DND-41 (cell line): Measurements from ENCODE around the gene KCNG4.
"Not testable (repeated sequence)": the region's sequence is repeated elsewhere in the genome, so short reads cannot be mapped to it uniquely, and the experiment has no call there.

Experiments used
- ATAC-seq: fragments of 200-7000 bp; cut with Tn5 transposase; 3 replicates; pipeline ENCODE4 v1.9.1; 2021; ENCODE audit warnings: low read depth; ENCODE audit not compliant: insufficient read depth
- DNase-seq: peaks from one replicate; pipeline ENCODE4 v3.0.0-alpha.2; 2020
- H2AFZ ChIP-seq: 2 replicates; pipeline ENCODE4 v1.6.0; 2012; ENCODE audit warnings: low read depth, low read length
- H3K27ac ChIP-seq: 2 replicates; pipeline ENCODE4 v1.5.1; 2012; ENCODE audit warnings: low read length, inconsistent platforms
- H3K27me3 ChIP-seq: fragments of 200-600 bp; sonication (generic); 2 replicates; pipeline ENCODE4 v1.6.0; 2012; ENCODE audit warnings: low read length, mild to moderate bottlenecking, inconsistent platforms; ENCODE audit not compliant: insufficient read depth, poor library complexity
- H3K36me3 ChIP-seq: 2 replicates; pipeline ENCODE4 v1.5.1; 2012; ENCODE audit warnings: low read length, inconsistent platforms; ENCODE audit not compliant: insufficient read depth
- H3K4me1 ChIP-seq: 2 replicates; pipeline ENCODE4 v1.5.1; 2012; ENCODE audit warnings: mild to moderate bottlenecking, low read length; ENCODE audit not compliant: insufficient read depth
- H3K4me2 ChIP-seq: 2 replicates; pipeline ENCODE4 v1.6.0; 2012; ENCODE audit warnings: mild to moderate bottlenecking, moderate library complexity, low read length, inconsistent platforms; ENCODE audit not compliant: insufficient read depth
- H3K4me3 ChIP-seq, 2 experiments: fragments of 200-600 bp in 1 of 2; shearing (Covaris generic) in 1 of 2; 2 replicates each; pipeline ENCODE4 v1.5.1; 2012 to 2016; ENCODE audit warnings: inconsistent platforms in 2 of 2, low read length in 2 of 2, mild to moderate bottlenecking in 2 of 2, low read depth in 1 of 2, moderate library complexity in 1 of 2
- H3K79me2 ChIP-seq: 2 replicates; pipeline ENCODE4 v1.6.0; 2012; ENCODE audit warnings: low read length, inconsistent platforms; ENCODE audit not compliant: insufficient read depth
- H3K9ac ChIP-seq: 2 replicates; pipeline ENCODE4 v1.6.0; 2012; ENCODE audit warnings: low read depth, mild to moderate bottlenecking, inconsistent platforms, low read length, moderate library complexity
- H3K9me3 ChIP-seq: 2 replicates; pipeline ENCODE4 v1.5.1; 2012; ENCODE audit warnings: low read length, moderate library complexity, mild to moderate bottlenecking, inconsistent platforms; ENCODE audit not compliant: insufficient read depth, severe bottlenecking
- H4K20me1 ChIP-seq: 2 replicates; pipeline ENCODE4 v1.6.0; 2012; ENCODE audit warnings: low read length; ENCODE audit not compliant: insufficient read depth
- EZH2 ChIP-seq: IDR thresholded peaks from 3 replicates; pipeline ENCODE4 v1.6.1; 2012; ENCODE audit warnings: borderline replicate concordance, low read depth, mild to moderate bottlenecking, moderate library complexity, low read length, inconsistent platforms; ENCODE audit not compliant: severe bottlenecking
- TF ChIP-seq, protein P1 (sequence below): IDR thresholded peaks from 2 replicates; pipeline ENCODE4 v1.5.1; 2012; ENCODE audit warnings: borderline replicate concordance, low read length, moderate library complexity, mild to moderate bottlenecking; ENCODE audit not compliant: poor library complexity, severe bottlenecking; ENCODE audit errors: extremely low read depth

The KCNG4 gene

GRCh38 chr16:84205976-84206691 lies 33.7 kb downstream of the KCNG4 start:
- no peak overlapping the region for H3K9ac ChIP-seq
- H3K27me3 ChIP-seq: no peaks in the 10 kb centered on the region
- no peaks in the 10 kb centered on the region for H3K79me2 ChIP-seq
- no peak for TF ChIP-seq EZH2
- TF ChIP-seq, protein P1, sequence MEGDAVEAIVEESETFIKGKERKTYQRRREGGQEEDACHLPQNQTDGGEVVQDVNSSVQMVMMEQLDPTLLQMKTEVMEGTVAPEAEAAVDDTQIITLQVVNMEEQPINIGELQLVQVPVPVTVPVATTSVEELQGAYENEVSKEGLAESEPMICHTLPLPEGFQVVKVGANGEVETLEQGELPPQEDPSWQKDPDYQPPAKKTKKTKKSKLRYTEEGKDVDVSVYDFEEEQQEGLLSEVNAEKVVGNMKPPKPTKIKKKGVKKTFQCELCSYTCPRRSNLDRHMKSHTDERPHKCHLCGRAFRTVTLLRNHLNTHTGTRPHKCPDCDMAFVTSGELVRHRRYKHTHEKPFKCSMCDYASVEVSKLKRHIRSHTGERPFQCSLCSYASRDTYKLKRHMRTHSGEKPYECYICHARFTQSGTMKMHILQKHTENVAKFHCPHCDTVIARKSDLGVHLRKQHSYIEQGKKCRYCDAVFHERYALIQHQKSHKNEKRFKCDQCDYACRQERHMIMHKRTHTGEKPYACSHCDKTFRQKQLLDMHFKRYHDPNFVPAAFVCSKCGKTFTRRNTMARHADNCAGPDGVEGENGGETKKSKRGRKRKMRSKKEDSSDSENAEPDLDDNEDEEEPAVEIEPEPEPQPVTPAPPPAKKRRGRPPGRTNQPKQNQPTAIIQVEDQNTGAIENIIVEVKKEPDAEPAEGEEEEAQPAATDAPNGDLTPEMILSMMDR: no peak
- H3K4me3 ChIP-seq: no peak overlapping the region
- DNase-seq: no peak
- H3K4me1 ChIP-seq: no peaks in the 10 kb centered on the region
- peaks cover 2% of the 10 kb centered on the region; the same call in 1 of the 2 replicates for H4K20me1 ChIP-seq
- no peak overlapping the region for H2AFZ ChIP-seq
- no peaks in the 10 kb centered on the region for H3K36me3 ChIP-seq
- ATAC-seq: no peak
- H3K4me2 ChIP-seq: no peak overlapping the region
- H3K9me3 ChIP-seq: no peaks in the 10 kb centered on the region
- no peak overlapping the region for H3K27ac ChIP-seq

DNA sequence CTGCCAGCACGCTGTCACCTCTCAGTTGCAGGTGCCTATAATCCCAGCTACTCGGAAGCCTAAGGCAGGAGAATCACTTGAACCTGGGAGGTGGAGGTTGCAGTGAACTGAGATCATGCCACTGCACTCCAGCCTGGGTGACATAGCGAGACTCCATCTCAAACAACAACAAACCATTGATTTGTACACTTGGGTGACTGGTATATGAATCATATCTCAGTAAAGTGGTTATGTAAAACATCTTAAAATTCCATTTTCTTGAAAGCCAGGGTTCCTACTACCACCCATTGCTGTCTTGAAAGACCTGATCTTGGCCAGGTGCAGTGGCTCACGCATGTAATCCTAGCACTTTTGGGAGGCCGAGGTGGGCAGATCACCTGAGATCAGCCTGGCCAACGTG lies 34.7 kb downstream of the KCNG4 start:
- not testable (repeated sequence) for H3K4me1 ChIP-seq

DNA sequence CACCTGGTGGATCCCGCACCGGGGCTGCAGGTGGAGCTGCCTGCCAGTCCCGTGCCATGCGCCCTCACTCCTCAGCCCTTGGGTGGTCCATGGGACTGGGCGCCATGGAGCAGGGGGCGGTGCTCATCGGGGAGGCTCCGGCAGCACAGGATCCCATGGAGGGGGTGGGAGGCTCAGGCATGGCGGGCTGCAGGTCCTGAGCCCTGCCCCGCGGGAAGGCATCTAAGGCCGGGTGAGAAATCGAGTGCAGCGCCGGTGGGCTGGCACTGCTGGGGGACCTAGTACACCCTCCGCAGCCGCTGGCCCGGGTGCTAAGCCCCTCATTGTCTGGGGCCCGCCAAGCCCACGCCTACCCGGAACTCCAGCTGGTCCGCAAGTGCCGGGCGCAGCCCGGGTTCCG lies 35.3 kb downstream of the KCNG4 start:
- not testable (repeated sequence) for H2AFZ ChIP-seq, H3K9me3 ChIP-seq, H3K9ac ChIP-seq, DNase-seq, H3K4me3 ChIP-seq, ATAC-seq, H3K4me2 ChIP-seq, H3K27ac ChIP-seq, H3K36me3 ChIP-seq, H3K79me2 ChIP-seq, H3K27me3 ChIP-seq, H3K4me1 ChIP-seq, H4K20me1 ChIP-seq

More for the DNA sequence above, 34.7 kb downstream of the KCNG4 start:
- H3K27ac ChIP-seq, H3K36me3 ChIP-seq, H3K4me3 ChIP-seq, H3K4me2 ChIP-seq, H4K20me1 ChIP-seq, ATAC-seq, H2AFZ ChIP-seq, H3K9me3 ChIP-seq, DNase-seq, H3K27me3 ChIP-seq, H3K79me2 ChIP-seq, H3K9ac ChIP-seq: not testable (repeated sequence)

DNA sequence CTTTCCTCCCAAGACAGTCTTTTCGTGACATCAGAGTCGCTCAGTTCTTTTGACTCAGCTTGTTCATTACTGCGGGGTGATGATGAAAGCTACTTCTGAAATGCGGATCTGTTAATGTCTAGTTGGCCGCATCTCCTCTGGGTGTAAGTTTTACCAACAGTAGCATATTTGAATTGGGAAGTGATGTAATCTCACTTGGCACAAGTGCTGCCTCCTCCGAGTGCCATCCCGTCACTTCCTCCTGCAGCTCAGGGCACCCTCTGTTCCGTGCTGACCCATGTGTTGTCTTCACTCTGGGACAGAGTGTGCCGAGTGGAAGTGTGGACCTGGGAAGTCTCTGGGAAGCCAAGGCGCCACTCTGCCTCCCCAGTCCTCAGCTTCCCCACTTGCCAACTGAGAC lies 40.0 kb downstream of the KCNG4 start:
- peaks cover 5% of the 10 kb centered on the region; the same call in 1 of the 2 replicates for H4K20me1 ChIP-seq
- TF ChIP-seq EZH2: no peak
- TF ChIP-seq, protein P1: no peak
- H2AFZ ChIP-seq: no peak overlapping the region
- DNase-seq (no peak), ATAC-seq (no peak)
- H3K4me1 ChIP-seq: peaks cover 5% of the 10 kb centered on the region
- no peak overlapping the region for H3K4me3 ChIP-seq
- no peak overlapping the region for H3K4me2 ChIP-seq
- H3K9ac ChIP-seq: no peak overlapping the region
- H3K27me3 ChIP-seq: no peaks in the 10 kb centered on the region
- no peaks in the 10 kb centered on the region for H3K36me3 ChIP-seq
- H3K9me3 ChIP-seq: no peaks in the 10 kb centered on the region
- no peak overlapping the region for H3K27ac ChIP-seq
- no peaks in the 10 kb centered on the region for H3K79me2 ChIP-seq
